GM23338 (cell line): ENCODE results near the gene AQP1.

ENCODE experiments used
- EZH2 ChIP-seq: fragments of 200-600 bp; sonication (generic); IDR thresholded peaks from one replicate; pipeline ENCODE4 v1.8.0; 2017; ENCODE audit warnings: antibody characterized with exemption, mild to moderate bottlenecking, low read depth; ENCODE audit not compliant: unreplicated experiment
- POLR2AphosphoS5 ChIP-seq: IDR thresholded peaks from 2 replicates; pipeline ENCODE4 v1.6.1; 2016; ENCODE audit warnings: antibody characterized with exemption, low read depth
- ZNF114 ChIP-seq: fragments of 250-450 bp; sonication (Bioruptor Pico); IDR thresholded peaks from 2 replicates; pipeline ENCODE4 v1.5.0; 2020; ENCODE audit warnings: mild to moderate bottlenecking, moderate library complexity
- TF ChIP-seq, protein P1 (sequence below), 2 experiments: fragments of 200-600 bp in 1 of 2; sonication (generic) in 1 of 2; conservative IDR thresholded peaks; 2 replicates each; pipeline versions ENCODE4 v1.5.1 to v1.6.1; 2016 to 2017; ENCODE audit warnings: antibody characterized with exemption in 2 of 2, low read depth in 2 of 2, mild to moderate bottlenecking in 2 of 2, moderate library complexity in 1 of 2
- TF ChIP-seq, protein P2 (sequence below): IDR thresholded peaks from one replicate; pipeline ENCODE4 v1.6.1; 2018; ENCODE audit warnings: antibody characterized with exemption; ENCODE audit not compliant: unreplicated experiment

DNA sequence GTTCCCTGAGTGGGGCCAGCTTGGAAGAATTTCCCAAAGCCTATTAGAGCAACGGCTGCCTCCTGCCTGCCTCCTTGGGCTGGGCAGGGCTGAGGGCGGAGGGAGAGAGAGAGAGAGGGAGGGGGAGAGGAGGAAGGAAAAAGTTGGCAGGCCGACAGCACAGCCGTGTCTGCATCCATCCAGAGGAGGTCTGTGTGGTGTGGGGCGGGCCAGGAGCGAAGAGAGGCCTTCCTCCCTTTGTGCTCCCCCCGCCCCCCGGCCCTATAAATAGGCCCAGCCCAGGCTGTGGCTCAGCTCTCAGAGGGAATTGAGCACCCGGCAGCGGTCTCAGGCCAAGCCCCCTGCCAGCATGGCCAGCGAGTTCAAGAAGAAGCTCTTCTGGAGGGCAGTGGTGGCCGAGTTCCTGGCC, at the start of gene AQP1:
- no peak for TF ChIP-seq POLR2AphosphoS5
- TF ChIP-seq, protein P1, sequence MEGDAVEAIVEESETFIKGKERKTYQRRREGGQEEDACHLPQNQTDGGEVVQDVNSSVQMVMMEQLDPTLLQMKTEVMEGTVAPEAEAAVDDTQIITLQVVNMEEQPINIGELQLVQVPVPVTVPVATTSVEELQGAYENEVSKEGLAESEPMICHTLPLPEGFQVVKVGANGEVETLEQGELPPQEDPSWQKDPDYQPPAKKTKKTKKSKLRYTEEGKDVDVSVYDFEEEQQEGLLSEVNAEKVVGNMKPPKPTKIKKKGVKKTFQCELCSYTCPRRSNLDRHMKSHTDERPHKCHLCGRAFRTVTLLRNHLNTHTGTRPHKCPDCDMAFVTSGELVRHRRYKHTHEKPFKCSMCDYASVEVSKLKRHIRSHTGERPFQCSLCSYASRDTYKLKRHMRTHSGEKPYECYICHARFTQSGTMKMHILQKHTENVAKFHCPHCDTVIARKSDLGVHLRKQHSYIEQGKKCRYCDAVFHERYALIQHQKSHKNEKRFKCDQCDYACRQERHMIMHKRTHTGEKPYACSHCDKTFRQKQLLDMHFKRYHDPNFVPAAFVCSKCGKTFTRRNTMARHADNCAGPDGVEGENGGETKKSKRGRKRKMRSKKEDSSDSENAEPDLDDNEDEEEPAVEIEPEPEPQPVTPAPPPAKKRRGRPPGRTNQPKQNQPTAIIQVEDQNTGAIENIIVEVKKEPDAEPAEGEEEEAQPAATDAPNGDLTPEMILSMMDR (conservative IDR thresholded peaks at IDR 0.05; ENCODE audit: low read depth in 2 of 2), result no peak
- TF ChIP-seq, protein P2, sequence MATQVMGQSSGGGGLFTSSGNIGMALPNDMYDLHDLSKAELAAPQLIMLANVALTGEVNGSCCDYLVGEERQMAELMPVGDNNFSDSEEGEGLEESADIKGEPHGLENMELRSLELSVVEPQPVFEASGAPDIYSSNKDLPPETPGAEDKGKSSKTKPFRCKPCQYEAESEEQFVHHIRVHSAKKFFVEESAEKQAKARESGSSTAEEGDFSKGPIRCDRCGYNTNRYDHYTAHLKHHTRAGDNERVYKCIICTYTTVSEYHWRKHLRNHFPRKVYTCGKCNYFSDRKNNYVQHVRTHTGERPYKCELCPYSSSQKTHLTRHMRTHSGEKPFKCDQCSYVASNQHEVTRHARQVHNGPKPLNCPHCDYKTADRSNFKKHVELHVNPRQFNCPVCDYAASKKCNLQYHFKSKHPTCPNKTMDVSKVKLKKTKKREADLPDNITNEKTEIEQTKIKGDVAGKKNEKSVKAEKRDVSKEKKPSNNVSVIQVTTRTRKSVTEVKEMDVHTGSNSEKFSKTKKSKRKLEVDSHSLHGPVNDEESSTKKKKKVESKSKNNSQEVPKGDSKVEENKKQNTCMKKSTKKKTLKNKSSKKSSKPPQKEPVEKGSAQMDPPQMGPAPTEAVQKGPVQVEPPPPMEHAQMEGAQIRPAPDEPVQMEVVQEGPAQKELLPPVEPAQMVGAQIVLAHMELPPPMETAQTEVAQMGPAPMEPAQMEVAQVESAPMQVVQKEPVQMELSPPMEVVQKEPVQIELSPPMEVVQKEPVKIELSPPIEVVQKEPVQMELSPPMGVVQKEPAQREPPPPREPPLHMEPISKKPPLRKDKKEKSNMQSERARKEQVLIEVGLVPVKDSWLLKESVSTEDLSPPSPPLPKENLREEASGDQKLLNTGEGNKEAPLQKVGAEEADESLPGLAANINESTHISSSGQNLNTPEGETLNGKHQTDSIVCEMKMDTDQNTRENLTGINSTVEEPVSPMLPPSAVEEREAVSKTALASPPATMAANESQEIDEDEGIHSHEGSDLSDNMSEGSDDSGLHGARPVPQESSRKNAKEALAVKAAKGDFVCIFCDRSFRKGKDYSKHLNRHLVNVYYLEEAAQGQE, result no peak
- TF ChIP-seq EZH2, result no peak
- TF ChIP-seq ZNF114, result no peak
